GM21723 (cell line): ENCODE measurements around the gene DCBLD1.
A peak's percentile ranks its signal among the peaks of the same experiment; 100 is the strongest.

Experiments
- ATAC-seq: cut with Tn5 transposase; IDR thresholded peaks from one replicate; pipeline ENCODE4 v1.9.1; 2021; ENCODE audit warnings: mild to moderate bottlenecking, moderate library complexity; ENCODE audit not compliant: unreplicated experiment

The DCBLD1 gene

DNA sequence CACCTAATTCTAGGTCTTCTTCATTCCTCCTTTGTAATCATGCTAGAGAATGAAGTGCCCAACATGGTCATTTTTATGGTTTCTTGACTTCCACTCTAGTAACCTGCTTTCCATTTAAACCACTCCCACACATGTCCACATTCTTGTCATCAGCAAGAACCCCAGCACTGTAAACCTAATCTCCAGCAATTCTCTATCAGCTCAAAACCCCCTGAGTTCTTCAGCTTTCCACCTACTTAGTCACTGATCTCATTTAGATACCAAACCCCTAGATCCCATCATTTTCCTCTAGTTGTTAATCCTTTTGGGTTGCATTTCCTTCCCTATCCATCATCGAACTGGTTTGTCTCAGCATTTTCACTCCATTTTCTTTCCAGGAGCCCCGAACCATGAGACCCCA is 70.1 kb downstream of the DCBLD1 start:
- no peak for ATAC-seq

GRCh38 chr6:117553142-117553541 is 70.7 kb downstream of the DCBLD1 start:
- no peak for ATAC-seq

- no peak for ATAC-seq
Observed at GRCh38 chr6:117555262-117555849, 72.9 kb downstream of the DCBLD1 start.

DNA sequence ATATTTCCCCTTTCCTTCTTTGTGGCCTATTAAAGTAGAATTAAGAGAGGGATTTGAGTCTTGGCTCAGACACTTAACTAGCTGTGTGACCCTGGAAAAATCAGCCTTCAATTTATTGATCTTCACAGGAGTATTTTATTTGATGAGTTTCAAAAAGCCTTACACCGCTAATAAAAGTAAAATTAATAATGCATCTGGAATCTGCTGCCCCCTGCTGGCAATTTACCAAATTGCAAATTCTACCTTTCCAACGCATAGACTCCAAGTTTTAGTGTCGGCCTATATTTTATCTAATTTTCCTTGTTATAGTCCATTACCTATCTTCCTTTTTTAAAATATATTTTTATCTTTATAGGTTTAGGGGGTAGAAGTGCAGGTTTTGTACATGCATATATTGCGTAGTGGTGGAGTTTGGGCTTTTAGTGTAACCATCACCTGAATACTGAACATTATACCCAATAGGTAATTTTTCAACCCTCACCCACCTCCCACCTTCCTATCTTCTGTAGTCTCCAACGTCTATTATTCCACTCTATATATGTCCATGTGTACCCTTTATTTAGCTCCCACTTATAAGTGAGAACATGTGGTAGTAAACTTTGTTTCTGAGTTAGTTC is 73.5 kb downstream of the DCBLD1 start:
- peak; percentile 48 for ATAC-seq

GRCh38 chr6:117557951-117558350 is 75.5 kb downstream of the DCBLD1 start:
- ATAC-seq = no peak

GRCh38 chr6:117558818-117559217 is 76.3 kb downstream of the DCBLD1 start:
- no peak for ATAC-seq

DNA sequence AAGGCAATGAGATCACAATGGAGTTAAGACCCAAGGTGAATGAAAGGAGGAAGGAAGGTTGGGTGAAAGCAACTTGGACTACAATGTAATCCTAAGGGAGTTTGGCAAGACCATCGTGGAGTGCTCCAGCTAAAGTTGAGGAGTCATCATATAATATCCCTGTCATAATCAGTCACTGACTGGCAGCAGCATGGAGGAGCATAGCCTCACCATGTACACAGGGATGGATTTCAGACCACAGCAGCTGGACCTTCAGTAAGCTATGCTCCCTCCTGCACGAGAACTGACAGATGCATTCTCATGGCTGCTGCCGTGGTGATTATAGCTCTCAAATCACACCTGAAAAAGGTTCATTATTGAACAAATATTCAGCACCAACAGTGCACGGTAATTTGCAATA is 76.8 kb downstream of the DCBLD1 start:
- no peak for ATAC-seq

DNA sequence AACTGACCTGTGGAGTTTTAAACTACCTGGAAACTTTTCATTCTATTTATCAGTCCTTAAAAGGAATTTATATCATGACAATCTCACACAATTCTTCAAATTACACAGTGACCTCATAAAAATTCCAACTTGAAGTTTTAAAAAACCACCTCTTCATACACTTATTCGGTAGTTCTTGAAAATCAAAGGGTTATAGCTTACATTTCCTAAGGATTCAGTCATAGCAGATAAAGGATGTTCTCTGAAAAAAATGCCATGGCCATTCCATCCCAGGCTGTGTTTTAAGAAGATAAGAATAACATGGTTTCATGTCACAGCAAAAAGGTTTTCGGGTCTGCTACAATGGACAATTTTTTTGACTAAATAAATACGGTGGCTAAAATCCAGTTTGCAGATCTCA is 78.7 kb downstream of the DCBLD1 start:
- ATAC-seq = no peak

- ATAC-seq = no peak
Observed at GRCh38 chr6:117564681-117565080, 82.2 kb downstream of the DCBLD1 start.

DNA sequence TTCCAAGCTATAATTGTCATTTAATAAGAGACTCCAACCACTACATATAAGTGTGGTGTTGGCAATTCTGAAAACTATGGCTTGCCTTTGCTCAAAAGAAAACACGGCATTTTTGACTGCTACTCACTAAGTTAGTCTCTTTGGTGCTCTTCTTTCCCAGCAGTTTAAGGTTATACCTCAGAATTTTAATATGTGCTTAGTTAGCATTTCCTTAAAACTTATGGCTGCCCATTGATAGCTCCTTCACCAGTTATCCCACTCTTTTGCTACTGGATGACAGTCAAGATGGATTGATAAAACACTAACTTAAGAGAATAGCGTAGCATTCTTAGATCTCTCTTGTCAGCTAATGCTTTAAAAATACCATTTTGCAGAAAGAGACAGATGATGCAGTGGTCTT is 85.8 kb downstream of the DCBLD1 start:
- no peak for ATAC-seq

DNA sequence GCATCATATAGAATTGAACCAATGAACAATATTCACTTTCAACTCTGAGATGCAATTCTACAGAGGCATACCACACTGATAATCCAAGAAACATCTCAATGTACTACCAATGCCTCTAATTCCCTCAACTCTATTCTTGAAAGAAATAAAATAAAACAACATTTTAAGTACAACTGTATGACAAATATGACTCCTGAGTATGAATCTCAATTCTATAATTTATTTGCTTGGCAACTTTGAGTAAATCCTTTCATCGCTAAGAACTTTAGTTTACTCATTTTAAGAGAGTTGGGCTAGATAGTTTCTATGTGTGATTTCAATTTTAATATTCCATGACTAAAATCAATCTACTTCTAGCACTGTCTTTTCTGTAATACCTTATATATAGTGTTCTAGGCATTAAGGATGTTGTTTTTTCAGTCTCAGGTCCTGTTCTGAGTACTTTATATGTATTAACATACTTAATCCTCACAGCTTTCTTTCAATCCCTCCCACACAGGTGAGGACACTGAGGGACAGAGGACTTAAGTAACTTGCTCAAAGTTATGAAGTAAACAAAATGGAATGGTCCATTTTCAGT is 86.4 kb downstream of the DCBLD1 start:
- no peak for ATAC-seq

- ATAC-seq = no peak
Observed at GRCh38 chr6:117573006-117573680, 90.7 kb downstream of the DCBLD1 start.

DNA sequence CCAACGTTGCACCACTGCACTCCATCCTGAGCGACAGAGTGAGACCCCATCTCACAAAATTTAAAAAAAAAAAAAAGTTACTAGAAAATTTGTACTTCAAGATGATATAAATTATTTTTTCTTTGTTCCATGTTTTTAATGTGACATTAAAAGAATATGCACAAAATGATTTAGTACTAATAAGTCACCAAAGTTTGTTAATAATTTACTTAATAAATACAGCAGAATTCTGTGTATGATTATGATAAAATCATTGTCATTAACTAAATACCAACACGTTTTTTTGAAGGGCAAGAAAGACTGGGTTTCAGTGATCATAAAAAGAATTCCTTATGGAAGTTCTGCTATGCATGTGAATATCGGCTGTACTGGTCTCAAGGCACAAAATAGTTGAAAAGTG is 91.7 kb downstream of the DCBLD1 start:
- no peak for ATAC-seq

DNA sequence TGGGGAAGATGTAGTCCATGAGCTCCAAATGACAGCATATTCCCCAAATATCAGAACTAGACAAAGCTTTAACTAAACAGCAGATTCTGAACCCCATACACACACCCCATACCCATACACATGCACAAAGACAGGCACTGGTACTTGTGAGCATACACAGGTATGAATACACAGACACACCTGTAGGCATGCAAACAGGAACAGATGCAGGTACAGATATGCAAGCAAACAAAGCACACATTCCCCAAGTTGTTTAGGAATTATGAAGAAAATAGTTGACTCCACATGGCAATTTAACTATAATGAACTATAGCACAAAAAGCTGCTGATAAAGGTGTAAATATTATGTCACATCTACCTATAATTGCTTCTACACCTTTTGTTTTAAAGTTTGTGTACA is 103.2 kb downstream of the DCBLD1 start:
- ATAC-seq = no peak

GRCh38 chr6:117590447-117590846 is 108.0 kb downstream of the DCBLD1 start:
- ATAC-seq = no peak

DNA sequence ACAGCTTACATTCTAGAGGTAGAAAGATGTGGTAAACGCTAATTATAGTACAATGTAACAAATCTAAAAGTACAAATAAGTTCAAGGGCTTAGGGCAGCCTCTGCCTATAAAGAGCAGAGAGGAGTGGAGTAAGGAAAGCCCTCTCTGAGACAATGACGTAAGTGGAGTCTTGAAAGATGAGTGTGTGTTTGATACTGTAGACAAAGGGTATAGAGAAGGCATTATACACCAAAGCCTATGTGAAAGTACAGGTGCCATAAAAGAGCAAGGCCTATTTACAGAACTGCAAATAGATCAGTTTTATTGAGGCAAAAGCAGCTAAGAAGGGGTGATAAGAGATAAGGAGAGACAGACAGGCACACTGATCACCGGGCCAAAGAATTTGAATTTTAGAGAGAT is 108.9 kb downstream of the DCBLD1 start:
- no peak for ATAC-seq

GRCh38 chr6:117592983-117593759 is 110.7 kb downstream of the DCBLD1 start:
- no peak for ATAC-seq

GRCh38 chr6:117595099-117595923 is 112.8 kb downstream of the DCBLD1 start:
- ATAC-seq = no peak

DNA sequence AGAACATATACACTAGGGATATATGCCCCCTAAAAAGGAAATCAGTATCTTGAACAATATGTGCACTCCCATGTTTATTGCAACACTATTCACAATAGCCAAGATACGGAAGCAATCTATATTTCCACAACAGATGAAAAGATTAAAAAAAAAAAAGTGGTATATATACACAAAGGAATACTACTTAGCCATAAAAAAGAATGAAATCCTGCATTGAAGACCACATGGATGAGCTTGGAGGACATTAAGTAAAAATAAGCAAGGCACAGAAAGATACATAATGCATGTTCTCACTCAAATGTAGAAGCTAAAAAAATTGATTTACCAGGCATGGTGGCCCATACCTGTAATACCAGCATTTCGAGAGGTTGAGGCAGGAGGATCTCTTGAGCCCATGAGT is 115.3 kb downstream of the DCBLD1 start:
- ATAC-seq = no peak
